ENCODE measurements around the gene AKT3.
"Not testable (repeated sequence)": the region's sequence is repeated elsewhere in the genome, so short reads cannot be mapped to it uniquely, and the experiment has no call there.

AKT3 gene

DNA sequence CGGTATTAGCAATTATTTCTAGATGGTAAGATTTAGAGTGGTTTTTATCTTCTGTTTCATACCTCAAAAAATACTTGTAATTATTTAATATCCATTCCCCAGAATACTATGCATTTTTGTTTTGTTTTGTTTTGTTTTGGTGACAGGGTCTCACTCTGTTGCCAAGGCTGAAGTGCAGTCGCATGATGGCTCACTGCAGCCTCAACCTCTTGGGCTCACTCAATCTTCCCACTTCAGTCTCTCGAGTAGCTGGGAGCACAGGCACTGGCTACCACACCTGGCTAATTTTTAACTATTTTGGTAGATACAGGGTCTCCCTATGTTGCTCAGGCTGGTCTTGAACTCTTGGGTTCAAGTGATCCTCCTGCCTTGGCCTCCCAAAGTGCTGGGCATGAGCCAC is 252.7 kb downstream of the AKT3 start:
- DNase-seq (ENCODE audit: low spot score), result no peak

DNA sequence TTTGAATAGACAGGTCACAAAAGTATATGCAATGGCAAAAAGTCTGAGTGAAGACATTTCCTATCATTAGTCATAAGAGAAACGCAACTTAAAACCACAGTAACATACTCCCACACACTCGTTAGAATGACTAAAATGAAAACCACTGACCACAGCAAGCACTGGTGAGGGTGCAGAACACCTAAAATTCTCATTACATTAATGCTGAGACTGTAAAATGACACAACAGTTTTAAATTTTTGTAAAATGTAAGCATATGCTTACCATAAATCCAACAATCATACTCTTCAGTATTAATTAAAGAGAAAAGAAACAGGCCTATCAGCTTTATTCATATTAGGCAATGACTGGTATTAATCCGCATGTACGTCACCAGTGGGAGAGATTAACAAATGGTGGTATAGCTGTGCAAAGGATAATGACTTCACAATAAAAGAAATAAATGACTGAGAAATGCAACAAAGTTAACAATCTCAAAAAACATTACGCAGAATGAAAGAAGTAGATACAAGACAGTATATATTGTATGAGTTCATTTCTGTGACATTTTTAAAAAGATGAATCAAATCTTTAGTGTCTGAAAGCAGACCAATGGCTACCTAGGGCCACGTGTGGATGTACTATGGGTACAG is 253.5 kb downstream of the AKT3 start:
- peak; percentile 70 for DNase-seq (ENCODE audit: low spot score)

DNA sequence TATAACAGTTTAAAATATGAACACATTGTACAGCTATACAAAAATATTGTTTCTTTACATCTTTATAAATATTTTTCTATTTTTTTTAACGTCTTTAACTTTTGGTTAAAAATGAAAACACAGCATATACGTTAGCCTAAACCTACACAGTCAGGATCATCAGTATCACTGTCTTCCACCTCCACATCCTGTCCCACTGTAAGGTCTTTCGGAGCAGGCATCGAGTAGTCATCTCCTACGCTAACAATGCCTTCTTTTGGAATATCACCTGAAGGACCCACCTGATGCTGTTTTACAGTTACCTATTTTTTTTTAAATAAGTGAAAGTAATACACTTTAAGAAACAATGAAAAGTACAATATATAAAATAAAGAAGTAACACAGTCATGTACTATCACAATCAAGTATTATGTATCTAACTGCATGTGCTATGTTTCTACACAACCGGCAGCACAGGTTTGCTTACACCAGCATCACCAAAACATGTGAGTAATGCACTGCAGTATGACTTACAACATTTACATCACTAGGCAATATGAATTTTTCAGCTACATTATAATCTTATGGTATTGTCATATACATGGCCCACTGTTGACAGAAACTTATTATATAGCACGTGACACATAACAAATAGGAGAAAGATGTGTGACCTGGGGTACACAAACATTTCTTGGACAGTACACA is 254.4 kb downstream of the AKT3 start:
- DNase-seq (ENCODE audit: low spot score), result no peak

DNA sequence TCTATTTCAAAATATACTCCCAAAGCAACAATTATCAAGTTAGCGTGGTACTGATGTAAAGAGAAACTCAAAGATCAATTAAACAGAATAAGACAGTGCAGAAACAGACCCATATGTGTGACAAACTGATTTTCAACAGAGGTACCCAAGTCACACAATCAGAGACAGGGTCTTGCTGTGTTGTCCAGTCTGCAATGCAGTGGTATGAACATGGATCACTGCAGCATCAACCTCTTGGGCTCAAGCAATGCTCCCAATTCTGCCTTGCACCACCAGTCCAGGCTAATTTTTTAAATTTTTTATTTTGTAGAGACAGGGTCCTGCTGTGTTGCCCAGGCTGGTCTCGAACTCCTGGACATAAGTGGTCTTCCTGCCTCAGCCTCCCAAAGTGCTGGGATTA is 255.6 kb downstream of the AKT3 start:
- DNase-seq (ENCODE audit: low spot score), result no peak

DNA sequence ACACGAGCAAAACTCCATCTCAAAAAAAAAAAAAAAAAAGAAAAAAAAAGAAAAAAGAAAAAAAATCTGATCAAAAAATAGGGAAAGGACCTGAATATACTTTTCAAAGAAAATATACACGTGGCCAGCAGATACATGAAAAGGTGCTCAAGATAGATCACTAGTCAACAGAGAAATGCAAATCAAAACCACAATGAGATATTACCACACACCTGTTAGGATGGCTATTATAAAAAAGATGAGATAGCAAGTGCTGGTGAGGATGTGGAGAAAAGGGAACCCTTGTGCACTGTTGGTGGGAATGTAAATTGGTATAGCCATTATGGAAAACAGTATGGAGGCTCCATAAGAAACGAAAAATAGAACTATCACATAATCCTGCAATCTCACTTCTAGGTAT is 260.8 kb downstream of the AKT3 start:
- not testable (repeated sequence) for DNase-seq (ENCODE audit: low spot score)

DNA sequence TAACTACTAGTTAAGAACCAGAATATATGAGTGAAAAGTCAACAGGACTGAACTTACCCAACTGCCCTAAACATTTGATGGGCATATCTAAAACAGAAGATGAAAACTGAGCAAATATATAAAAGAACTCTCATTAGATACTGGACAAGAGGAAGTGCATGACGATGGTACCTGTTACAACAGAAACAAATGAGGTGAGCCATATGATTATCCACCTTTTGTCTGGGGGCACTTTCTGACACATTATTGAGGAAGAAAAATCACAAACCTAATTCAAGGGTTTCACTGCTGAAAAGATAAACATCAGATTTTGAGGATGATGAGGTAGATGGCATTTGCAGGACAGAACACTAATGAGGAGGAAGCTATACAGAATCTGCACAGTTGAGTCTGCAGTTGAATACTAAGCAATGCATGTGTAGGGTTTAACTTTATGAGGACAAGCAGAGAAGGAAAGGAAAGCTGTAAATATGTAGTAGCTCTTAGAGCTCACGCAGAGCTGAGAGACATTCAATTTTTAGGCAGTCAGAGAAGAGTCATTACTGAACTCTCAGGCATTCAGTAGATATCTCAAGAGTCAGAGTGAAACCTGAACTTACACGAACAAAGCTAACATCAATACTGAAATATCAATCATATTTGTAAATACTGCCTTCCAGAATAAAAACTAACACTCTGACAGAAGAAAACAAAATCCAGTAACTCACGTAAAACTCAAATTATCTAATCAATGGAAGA is 262.1 kb downstream of the AKT3 start:
- no peak for DNase-seq (ENCODE audit: low spot score)

DNA sequence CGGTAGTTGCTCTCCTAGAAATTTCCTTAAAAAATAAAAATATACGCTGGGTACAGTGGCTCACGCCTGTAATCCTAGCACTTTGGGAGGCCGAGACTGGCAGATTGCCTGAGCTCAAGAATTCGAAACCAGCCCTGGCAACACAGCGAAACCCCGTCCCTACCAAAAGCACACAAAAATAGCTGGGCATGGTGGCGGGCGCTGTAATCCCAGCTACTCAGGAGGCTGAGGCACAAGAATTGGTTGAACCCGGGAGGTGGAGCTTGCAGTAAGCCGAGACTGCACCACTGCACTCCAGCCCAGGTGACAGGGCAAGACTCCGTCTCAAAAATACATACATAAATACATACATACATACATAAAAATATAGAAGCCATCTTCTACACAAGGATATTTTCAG is 262.8 kb downstream of the AKT3 start:
- no peak for DNase-seq (ENCODE audit: low spot score)

DNA sequence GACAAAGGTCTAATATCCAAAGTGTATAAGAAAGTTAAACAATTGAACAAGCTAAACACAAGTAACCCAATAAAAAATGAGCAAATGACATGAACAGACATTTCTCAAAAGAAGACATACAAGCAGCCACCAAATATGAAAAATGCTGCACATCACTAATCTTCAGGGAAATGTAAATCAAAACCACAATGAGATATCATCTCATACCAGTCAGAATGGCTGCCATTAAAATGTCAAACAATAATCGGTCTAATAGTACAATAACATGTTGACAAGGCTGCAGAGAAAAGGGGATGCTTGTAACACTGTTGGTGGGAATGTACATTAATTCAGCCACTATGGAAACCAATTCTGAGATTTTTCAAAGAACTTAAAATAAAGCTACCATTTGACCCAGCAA is 264.1 kb downstream of the AKT3 start:
- DNase-seq (ENCODE audit: low spot score), result no peak

DNA sequence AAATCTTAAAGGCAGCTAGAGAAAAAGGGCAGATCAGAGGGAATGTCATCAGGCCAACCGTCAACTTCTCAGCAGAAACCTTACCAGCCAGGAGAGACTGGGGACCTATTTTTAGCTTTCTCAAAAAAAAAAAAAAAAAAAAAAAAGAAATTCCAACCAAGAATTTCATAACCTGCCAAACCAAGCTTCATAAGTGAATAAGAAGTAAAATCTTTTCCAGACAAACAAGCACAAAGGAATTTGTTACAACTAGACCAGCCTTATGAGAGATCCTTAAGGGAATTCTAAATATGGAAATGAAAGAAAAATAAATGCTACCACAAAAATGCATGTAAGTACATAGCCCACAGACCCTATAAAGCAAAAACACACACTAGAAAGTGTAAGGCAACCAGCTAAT is 267.7 kb downstream of the AKT3 start:
- DNase-seq (ENCODE audit: low spot score), result no peak

DNA sequence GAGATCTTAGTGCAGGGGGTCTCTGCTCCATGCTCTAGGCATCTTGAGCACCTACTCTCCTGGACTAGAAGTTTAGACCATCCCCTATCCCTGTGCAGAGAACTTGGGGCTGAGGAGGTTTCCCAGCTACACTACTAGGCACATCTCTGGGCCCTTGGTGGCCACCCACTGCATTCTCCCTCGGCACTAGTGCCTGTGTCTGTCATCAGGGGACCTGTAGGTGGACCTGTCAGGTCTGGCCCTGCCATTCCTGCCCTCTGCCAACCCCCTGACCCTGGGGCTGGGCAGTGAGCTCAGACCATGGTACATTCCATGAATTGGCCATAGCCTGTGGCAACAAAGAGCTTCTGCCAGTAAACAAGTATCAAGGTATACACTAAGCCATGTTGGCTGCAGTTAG is 269.1 kb downstream of the AKT3 start:
- no peak for DNase-seq (ENCODE audit: low spot score)

DNA sequence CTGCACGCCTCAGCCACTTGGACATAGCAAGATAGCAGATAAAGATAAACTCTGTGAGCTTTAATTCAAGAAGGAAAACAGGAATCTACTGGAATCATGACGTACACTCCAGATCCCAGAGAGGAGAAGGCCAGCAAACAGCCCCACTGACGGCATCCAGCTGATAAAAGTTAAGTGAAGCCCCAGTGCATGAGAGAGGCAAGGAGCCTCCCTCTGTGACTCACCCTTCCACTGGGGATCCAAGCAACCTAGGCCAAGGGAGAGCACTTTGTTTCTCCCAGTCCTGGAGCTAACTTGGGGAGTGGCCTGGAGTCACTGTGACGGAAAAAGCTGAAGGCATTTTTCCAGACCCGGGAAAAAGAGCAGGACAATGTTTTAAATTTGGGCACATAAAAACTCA is 270.0 kb downstream of the AKT3 start:
- no peak for DNase-seq (ENCODE audit: low spot score)

DNA sequence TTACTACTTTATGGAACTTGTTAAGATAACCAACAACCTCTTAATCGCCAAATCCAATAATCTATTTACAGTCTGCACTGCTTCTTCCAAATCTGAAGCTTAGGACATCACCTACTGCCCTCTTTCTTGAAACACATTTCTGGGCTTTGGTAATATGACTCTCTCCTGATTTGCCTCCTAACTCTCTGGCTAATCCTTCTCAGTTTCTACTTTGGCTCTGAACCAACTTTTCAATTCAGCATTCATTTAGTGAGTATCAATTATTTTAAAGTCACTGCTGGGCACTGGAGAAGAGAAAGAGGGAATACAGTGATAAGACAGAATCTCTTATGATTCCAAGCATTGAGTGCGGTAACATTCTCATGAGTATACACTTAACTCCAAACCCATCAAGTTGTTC is 275.0 kb downstream of the AKT3 start:
- no peak for DNase-seq (ENCODE audit: low spot score)

DNA sequence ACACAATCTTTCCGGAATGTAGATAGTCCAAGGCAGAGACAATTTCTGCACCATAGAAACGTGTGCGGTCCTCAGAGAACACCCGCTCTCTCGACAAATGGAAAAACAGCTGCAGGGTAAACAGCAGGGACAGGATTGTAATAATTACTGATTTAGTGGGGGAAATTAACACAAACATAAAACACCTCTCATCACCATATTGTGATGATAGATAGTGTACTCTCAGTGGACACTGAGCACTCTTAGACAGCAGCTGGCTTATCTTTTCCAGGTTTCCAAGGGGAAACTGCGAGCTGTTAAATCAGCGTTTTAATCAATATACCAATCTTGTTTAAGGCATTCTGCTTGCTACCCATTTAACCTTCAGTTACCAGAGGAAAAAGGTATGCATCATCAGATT is 277.1 kb downstream of the AKT3 start:
- no peak for DNase-seq (ENCODE audit: low spot score)

DNA sequence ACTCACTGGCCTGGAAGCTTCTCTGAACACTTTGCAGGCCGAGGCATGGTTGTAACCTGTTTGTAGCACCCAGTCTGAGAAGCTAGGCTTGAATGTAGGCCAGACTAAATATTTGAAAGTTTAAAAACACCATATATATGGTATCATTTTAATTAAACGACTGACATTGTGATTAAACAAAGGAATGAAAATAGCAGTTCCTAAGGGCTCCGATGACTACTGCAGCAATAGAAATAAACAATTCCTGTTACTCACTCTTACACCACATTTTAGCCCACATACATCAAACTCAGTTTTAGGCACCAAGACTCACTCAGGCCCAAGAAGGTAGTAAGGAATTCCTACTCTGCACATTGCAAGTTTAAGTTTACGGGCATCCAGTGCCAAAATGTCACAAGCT is 281.2 kb downstream of the AKT3 start:
- no peak for DNase-seq (ENCODE audit: low spot score)

DNA sequence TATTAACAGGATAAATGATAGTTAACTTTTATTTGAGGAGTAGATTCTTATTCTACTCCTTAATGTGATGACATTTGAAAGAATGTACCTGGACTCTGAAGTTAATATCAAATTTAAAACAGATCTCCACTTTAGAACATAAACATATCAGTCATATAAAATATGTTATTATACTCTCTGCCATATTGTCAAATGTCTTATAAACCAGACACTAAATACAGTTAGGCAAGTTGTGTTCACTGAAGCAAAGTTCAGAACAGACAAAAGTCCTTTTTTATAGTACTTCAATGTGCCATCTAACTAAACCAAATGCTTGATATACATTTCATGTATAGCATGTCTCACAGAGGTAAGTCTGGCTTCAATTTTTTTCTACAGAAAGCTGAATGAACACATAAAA is 285.2 kb downstream of the AKT3 start:
- no peak for DNase-seq (ENCODE audit: low spot score)

DNA sequence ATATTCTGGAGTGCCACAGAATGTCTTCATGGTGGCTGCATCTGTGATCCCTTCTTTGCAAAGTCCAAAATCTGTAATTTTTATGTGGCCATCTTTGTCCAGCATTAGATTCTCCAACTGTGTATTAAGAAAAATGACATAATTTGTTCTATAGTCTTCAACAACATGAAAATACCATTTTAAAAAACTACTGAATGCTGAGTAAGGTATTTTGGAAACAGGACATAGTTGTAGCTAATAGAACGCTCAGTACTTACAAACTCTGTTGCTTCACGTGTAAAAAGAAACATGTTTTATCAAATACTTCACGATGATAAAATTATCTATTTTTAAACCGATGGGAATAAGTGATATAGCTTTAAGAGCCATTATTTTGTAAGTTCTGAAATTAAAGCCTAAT is 286.3 kb downstream of the AKT3 start:
- DNase-seq (ENCODE audit: low spot score), result no peak

DNA sequence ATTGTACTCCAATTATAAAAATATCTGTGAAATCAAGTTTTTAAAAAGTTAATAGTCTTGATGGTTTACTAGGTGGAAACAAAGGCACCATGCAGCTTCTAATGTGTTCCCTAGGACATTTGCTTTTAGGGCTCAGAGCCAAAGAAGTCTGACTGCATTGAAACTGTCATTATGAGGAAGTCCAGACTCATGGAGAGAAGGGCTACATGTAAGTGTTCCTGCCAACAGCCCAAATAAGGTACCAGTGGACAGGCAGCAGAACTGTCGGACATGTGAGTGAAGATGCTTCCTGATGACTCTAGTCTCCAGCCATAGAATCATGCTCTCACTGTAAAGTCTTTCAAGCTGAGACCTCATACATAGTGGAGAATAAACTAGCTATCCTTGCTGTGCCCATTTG is 287.6 kb downstream of the AKT3 start:
- DNase-seq (ENCODE audit: low spot score), result no peak

DNA sequence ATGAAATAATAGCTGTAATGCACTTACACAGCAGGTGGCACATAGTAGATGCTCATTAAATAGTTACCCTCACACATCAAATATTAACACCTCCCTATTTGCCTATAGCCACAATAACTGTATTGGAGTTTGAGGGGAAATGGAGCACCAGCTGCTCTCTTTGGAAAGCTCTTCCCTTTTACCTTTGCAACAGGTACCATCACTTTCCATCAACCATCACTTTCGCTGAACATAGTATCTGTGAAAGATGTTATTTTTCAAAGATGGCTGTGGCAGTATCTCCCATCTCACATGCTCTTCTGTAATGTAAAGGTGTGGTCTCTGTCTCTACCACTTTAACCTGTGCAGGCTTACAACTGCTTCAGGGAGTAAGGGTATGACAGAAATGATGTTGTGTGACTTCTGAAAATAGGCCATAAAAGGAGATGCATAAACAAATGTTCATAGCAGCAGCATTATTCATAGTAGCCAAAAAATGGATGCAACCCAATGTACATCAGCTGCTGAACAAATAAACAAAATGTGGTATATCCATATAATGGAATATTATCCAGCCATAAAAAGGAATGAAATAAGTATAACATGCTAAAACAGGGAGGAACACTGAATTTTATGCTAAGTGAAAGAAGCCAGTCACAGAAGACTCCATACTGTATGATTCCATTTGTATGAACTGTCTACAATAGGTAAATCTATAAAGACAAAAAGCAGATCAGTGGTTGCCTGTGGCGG is 288.3 kb downstream of the AKT3 start:
- DNase-seq (ENCODE audit: low spot score), result no peak

DNA sequence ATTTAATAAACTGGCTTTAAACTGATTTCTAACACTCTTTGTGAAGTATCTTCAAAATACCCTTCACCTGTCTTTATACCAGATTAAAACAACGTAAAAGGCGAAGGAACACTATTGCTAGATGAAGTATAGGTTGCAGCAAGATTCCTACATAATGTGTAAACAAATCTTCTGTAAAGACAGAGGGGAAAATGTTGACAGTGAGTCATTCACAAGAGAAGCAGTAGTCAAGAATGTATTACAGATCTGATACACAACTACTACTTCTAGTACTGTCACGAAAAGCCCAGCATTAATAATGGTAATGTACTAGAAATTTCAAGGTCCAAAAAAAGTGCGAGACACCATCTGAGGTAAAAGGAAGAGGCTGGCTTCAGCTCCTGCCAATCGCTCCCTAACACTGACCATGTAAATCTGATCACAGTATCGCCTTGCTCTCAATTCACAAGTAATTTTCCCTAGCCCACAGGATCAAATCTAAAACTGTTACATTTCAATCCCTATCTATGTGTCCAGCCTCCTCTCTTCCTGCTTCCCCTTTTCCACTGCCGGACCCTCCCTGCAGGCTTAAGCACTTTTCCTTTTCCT is 290.4 kb downstream of the AKT3 start:
- no peak for DNase-seq (ENCODE audit: low spot score)

DNA sequence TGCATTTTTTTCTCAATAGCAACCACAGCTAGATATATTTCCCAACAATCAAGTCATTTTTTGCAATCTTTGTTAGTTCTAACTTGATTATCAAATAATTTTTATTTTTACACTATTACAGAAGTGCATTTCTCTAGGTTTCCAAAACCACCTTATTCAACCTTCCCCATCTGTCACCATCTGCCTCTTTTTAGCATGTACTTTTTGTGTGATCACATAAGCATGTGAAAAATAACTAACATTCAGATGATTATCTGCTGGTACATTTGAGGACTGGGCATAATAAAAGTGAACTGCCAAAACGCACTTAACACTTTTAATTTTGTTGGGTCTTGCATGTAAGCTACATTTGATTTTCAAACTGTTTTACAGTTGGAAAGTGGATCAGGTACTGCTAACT is 291.5 kb downstream of the AKT3 start:
- no peak for DNase-seq (ENCODE audit: low spot score)

DNA sequence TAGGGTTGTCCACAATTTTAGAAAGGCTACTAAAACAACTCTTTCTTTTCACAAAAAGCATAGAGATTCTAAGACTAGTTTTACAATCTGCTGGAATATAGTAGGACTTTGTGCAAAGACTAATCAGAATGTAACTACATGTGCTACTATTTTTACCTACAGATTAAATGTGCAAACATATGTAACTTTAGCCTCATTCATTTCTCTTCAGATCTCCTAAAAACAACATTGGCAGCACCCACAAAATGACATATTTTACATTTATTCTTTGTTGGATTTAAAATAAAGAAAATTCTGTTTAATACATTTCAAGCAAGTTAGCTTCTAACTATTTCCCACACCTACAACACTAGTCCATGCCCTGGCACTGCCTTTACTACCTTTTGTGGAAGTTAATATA is 292.2 kb downstream of the AKT3 start:
- DNase-seq (ENCODE audit: low spot score), result no peak

DNA sequence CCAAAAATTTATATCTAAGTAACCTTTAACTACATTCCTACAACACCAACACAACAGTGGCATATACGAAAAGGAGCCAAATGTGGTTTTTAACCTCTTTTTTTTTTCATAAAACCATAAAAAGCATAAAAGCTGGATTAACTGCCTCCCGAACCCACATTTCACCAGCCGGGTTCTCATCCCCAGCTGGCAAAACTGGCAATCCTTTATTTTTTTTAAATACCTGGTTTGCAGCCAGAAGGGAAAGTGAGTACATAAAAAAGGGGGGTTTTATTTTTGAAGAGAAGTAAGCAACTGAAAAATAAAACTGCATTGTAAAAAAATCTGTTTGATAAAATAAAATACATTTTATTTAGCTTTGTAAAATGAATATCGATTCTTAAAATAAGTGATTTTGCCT is 295.4 kb downstream of the AKT3 start:
- no peak for DNase-seq (ENCODE audit: low spot score)

DNA sequence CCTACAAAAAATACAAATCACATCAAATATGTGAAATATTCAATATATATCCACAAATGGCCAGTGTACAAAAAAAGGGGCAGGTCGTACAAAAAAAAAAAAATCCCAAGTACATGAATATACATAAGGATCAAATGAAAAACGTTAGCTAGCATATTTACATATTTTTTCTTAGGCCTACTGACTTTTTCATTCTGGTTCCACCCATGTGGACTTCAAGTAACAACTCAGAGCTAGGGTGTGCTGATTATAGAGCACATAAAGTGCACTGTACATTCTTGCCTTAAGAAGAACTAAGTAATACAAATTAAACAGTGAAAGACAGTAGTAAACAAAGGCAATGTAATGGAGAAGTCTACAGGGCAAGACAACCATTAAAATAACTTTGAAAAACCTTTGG is 297.0 kb downstream of the AKT3 start:
- no peak for DNase-seq (ENCODE audit: low spot score)

Data from RKO (cell line).